Measurements from ENCODE around the gene NOTUM. TPM values are rescaled to one million over a fixed set of nuclear protein-coding genes. Genes with fewer than 3 reads are reported as not detected.

NOTUM gene
- total and polyA plus RNA-seq, 2 donors (not counting 3 experiments of a cell fraction or from before 2014, with no cell fraction given), result not detected

DNA sequence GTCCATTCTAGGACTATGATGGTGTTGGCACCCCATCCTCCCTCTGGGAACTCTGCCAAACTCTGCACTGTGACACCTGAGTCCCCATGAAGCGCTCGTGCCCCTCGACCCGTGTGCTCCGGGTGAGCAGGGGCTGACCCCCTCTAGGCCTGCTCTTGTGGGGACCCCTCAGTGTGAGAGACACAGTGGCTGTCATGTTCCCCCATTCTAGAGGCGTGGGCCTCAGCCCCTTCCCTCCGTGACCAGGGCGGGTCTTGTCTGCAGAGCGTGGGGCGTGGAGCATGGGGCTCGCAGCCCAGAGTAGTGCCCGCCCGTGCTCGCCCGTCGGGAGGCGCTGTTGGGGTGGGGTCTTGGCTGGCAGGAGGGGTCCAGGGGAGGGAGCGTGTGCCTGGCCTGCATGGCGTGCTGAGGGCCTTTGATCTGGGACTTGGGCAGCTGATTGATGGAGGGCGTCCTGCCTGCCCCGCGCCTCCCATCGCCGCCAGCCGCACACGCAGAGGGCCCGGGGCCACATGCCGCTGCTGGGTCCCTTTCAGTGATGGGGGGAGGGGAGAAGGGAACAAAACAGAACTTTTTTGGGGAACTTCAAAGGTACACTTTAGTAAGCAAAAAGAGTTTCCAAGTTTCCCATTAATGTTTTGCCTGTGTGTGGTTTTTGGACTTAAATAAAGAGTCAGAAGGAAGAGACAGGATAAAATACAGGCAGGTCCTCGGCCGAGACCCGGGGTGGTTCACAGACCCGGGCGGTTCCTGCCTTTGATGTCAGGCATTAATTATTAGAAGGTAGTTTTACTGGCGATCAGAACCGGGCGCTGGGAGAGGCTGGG lies 39.2 kb upstream of the NOTUM start:
- ChIA-PET POLR2A (no interaction called here), CTCF (no interaction called here)
- intact Hi-C loops (cut with micrococcal nuclease) (loop anchor here (5.0 kb wide), 1 partner anchor 73 kb away; the partner anchor contains the start of gene MAFG), dilution Hi-C loops (cut with MboI; ENCODE audit: extremely low pct_ligation_motif_present, low sequenced_read_pairs) (no loop called here)
- DNase-seq (ENCODE audit: low read depth, low spot score) (no peak), FAIRE-seq (no peak)
- no peak overlapping the region for H3K9ac ChIP-seq (replicated peaks; ENCODE audit: extremely low read depth, insufficient read depth, low read length)
- H3K4me3 ChIP-seq (replicated peaks in 1 of 3; ENCODE audit: insufficient read depth in 1 of 3, low read depth in 1 of 3, low read length in 3 of 3), result no peak overlapping the region
- no peaks in the 10 kb centered on the region for H3K27me3 ChIP-seq (ENCODE audit: control insufficient read depth in 2 of 2, insufficient read depth in 2 of 2, low read length in 2 of 2)
- no peak overlapping the region for H3K27ac ChIP-seq (ENCODE audit: insufficient read depth, low read depth, low read length)
- no peaks in the 10 kb centered on the region for H3K36me3 ChIP-seq (ENCODE audit: control insufficient read depth in 2 of 2, extremely low read depth in 1 of 2, insufficient read depth in 2 of 2, low read length in 2 of 2)
- no TSS peak for BruUV-seq (replicated peaks)
- H3K79me2 ChIP-seq (ENCODE audit: control insufficient read depth, insufficient read depth, low read length), result no peaks in the 10 kb centered on the region
- TF ChIP-seq POLR2AphosphoS5 (IDR thresholded peaks at IDR 0.05; ENCODE audit: insufficient read depth, low read depth, low read length) (no peak), POLR2A (IDR thresholded peaks at IDR 0.05; ENCODE audit: low read depth, low read length) (no peak), EZH2 (IDR thresholded peaks at IDR 0.05; ENCODE audit: borderline replicate concordance, low read depth, low read length, severe bottlenecking) (no peak), CTCF (IDR thresholded peaks at IDR 0.05; ENCODE audit: extremely low read depth in 1 of 2, insufficient read depth in 1 of 2, low read depth in 1 of 2, low read length in 2 of 2) (no peak)
- peaks cover 13% of the 10 kb centered on the region for H3K4me1 ChIP-seq (ENCODE audit: control insufficient read depth, extremely low read depth, insufficient read depth, low read length)
- no peaks in the 10 kb centered on the region for H3K9me1 ChIP-seq (replicated peaks; ENCODE audit: control insufficient read depth, extremely low read depth, insufficient read depth, low read length)
- no peaks in the 10 kb centered on the region for H4K20me1 ChIP-seq (replicated peaks; ENCODE audit: control insufficient read depth, extremely low read depth, insufficient read depth, low read length)
- H2AFZ ChIP-seq (ENCODE audit: low read depth, low read length), result no peak overlapping the region
- H3K9me3 ChIP-seq (replicated peaks; ENCODE audit: control insufficient read depth, insufficient read depth, low read length), result no peaks in the 10 kb centered on the region
- no peak overlapping the region for H3K4me2 ChIP-seq (ENCODE audit: insufficient read depth, low read length)

GRCh38 chr17:81999587-81999975 lies 38.6 kb upstream of the NOTUM start:
- Histone ChIP-seq H3K36me3 (ENCODE audit: control insufficient read depth in 2 of 2, extremely low read depth in 1 of 2, insufficient read depth in 2 of 2, low read length in 2 of 2) (no peaks in the 10 kb centered on the region), H3K27ac (ENCODE audit: insufficient read depth, low read depth, low read length) (no peak overlapping the region), H3K9me3 (replicated peaks; ENCODE audit: control insufficient read depth, insufficient read depth, low read length) (no peaks in the 10 kb centered on the region), H3K27me3 (ENCODE audit: control insufficient read depth in 2 of 2, insufficient read depth in 2 of 2, low read length in 2 of 2) (no peaks in the 10 kb centered on the region), H3K9me1 (replicated peaks; ENCODE audit: control insufficient read depth, extremely low read depth, insufficient read depth, low read length) (no peaks in the 10 kb centered on the region), H2AFZ (ENCODE audit: low read depth, low read length) (no peak overlapping the region), H4K20me1 (replicated peaks; ENCODE audit: control insufficient read depth, extremely low read depth, insufficient read depth, low read length) (no peaks in the 10 kb centered on the region), H3K79me2 (ENCODE audit: control insufficient read depth, insufficient read depth, low read length) (no peaks in the 10 kb centered on the region), H3K4me1 (ENCODE audit: control insufficient read depth, extremely low read depth, insufficient read depth, low read length) (peaks cover 13% of the 10 kb centered on the region), H3K4me3 (replicated peaks in 1 of 3; ENCODE audit: insufficient read depth in 1 of 3, low read depth in 1 of 3, low read length in 3 of 3) (no peak overlapping the region), H3K9ac (replicated peaks; ENCODE audit: extremely low read depth, insufficient read depth, low read length) (no peak overlapping the region), H3K4me2 (ENCODE audit: insufficient read depth, low read length) (no peak overlapping the region)
- DNase-seq (ENCODE audit: low read depth, low spot score) (no peak), FAIRE-seq (no peak)
- intact Hi-C loops (cut with micrococcal nuclease) (no loop called here), dilution Hi-C loops (cut with MboI; ENCODE audit: extremely low pct_ligation_motif_present, low sequenced_read_pairs) (no loop called here)
- BruUV-seq (replicated peaks), result no TSS peak
- TF ChIP-seq CTCF (IDR thresholded peaks at IDR 0.05; ENCODE audit: extremely low read depth in 1 of 2, insufficient read depth in 1 of 2, low read depth in 1 of 2, low read length in 2 of 2) (no peak), POLR2A (IDR thresholded peaks at IDR 0.05; ENCODE audit: low read depth, low read length) (no peak), FOS (IDR thresholded peaks at IDR 0.05; ENCODE audit: borderline replicate concordance, insufficient read depth, low read length) (no peak), JUN (IDR thresholded peaks at IDR 0.05; ENCODE audit: borderline replicate concordance, insufficient read depth, insufficient read length, low read depth) (no peak), MAX (IDR thresholded peaks at IDR 0.05; ENCODE audit: insufficient read depth, insufficient read length) (no peak)
- ChIA-PET CTCF (no interaction called here), POLR2A (no interaction called here)

Data from endothelial cell of umbilical vein (primary cell).